ENCODE measurements around the gene ZNF423. TPM values are rescaled to one million over a fixed set of nuclear protein-coding genes. Genes with fewer than 3 reads are reported as not detected.
A peak's percentile ranks its signal among the peaks of the same experiment; 100 is the strongest.

Gene ZNF423
- total and polyA plus RNA-seq, 5 donors, result 5.5 to 22.2 (median 14.4) TPM

DNA sequence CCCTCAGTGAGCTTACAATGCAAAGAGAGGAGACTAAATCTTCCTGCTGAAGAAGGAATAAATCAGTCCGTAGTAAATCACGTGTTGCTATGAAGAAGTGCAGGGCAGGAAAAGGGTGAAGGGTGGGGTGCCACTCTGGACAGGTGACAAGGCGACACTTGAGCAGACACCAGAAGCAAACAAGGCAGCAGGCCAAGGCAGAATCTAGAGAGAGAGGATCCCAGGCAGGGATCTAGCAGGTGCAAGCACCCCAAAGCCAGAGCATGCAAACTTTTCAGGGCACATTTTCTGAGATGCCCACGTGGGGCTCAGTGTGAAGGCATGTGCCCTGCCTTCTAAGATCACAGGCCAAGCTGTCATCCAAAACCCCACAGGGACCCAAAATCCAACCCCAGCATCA is 193.3 kb downstream of the ZNF423 start:
- intact Hi-C loops (cut with DNase I), result no loop called here

DNA sequence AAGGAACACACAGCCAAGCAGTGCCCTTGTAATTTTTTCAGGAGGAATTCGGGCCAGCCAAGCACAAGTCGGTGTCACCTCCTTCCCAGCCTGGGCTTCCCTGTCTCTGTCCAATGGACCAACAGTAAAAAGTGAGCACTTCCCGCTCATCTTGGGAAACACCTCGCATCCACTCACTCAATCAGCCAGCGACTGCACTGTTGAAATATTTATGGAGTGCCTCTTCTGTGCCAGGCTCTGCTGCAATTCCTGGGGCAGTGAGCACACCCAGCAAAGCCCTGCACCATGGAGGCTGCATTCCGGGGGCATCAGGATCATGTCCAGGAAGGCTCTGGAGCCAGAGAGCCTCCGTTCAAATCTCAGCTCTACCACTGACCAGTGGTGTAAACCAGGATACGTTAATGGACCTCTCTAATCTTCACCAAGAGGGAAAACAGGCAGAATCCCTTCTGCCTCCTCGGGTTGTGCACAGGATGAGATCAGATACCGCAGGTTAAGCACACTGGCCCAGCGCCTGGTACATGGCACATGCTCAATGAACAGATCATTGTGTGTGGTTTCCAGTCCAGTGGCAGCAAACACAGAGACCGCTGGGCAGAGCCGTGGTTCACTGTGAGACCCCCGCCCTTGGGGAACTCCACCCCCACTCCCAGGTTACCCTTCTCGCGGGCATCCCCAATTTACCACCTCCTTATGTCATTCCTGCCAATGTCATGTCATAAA is 194.3 kb downstream of the ZNF423 start:
- Histone ChIP-seq H3K4me3 (ENCODE audit: low read length) (no peak overlapping the region), H3K27ac (ENCODE audit: low read length) (no peak overlapping the region), H3K27me3 (ENCODE audit: control insufficient read depth, insufficient read depth) (no peaks in the 10 kb centered on the region), H3K4me1 (ENCODE audit: control insufficient read depth, insufficient read depth, low read length) (no peaks in the 10 kb centered on the region), H3K9me3 (ENCODE audit: control insufficient read depth, low read length) (no peaks in the 10 kb centered on the region)
- WGBS, result 76% methylated on average over 16 of the region's 16 CpGs
- DNase-seq (peak in 1 of 3 donors; percentile 72), ATAC-seq (peak in 1 of 2 donors; percentile 4)
- intact Hi-C loops (cut with DNase I), result no loop called here

More for the DNA sequence above, 193.3 kb downstream of the ZNF423 start:
- 76% methylated on average over 4 of the region's 4 CpGs for WGBS
- Histone ChIP-seq H3K27ac (ENCODE audit: low read length) (no peak overlapping the region), H3K4me3 (ENCODE audit: low read length) (no peak overlapping the region), H3K4me1 (ENCODE audit: control insufficient read depth, insufficient read depth, low read length) (no peaks in the 10 kb centered on the region), H3K27me3 (ENCODE audit: control insufficient read depth, insufficient read depth) (no peaks in the 10 kb centered on the region), H3K9me3 (ENCODE audit: control insufficient read depth, low read length) (no peaks in the 10 kb centered on the region)
- peak in 1 of 3 donors; percentile 27 for DNase-seq
- ATAC-seq, result no peak

DNA sequence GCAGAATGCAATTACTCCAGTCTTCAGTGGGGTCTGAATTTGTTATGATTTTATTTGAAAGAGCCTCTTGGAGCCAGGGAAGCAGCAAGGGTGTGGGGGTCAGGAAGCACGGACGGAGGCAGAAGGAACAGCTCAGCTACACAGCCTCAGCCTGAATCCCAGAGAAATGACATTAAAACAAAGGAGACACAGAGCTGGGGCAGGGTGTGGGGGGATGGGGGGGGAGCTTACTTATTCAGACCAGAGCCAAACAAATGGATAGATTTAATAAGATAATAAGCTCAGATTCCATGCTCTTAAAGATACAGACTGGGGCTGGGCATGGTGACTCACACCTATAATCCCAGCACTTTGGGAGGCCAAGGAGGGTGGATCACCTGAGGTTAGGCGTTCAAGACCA is 195.3 kb downstream of the ZNF423 start:
- intact Hi-C loops (cut with DNase I), result no loop called here
- no peak overlapping the region for H3K27ac ChIP-seq (ENCODE audit: low read length)
- ATAC-seq (no peak), DNase-seq (no peak)
- no peaks in the 10 kb centered on the region for H3K9me3 ChIP-seq (ENCODE audit: control insufficient read depth, low read length)
- H3K27me3 ChIP-seq (ENCODE audit: control insufficient read depth, insufficient read depth), result no peaks in the 10 kb centered on the region
- no peaks in the 10 kb centered on the region for H3K4me1 ChIP-seq (ENCODE audit: control insufficient read depth, insufficient read depth, low read length)
- no peak overlapping the region for H3K4me3 ChIP-seq (ENCODE audit: low read length)
- WGBS, result 80% methylated on average over 3 of the region's 3 CpGs

DNA sequence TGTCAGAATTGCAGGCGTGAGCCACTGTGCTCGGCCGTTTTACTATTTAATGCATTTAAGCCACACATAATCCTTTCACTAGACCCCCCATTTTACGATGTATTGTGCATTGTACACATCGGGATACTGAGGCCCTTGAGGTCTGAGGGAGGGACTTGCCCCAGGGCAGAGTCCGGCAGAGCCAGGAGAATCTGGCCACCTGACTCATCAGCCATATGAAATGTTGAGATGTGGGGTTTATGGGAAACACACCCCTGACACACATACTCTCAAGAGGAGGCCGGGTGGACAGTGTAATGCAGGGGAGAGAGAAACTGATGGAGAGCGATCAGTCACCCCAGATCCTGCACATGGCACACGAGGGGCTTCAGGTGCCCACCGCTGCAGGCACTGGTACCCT is 196.6 kb downstream of the ZNF423 start:
- H3K27ac ChIP-seq (ENCODE audit: low read length), result no peak overlapping the region
- 93% methylated on average over 10 of the region's 10 CpGs for WGBS

DNA sequence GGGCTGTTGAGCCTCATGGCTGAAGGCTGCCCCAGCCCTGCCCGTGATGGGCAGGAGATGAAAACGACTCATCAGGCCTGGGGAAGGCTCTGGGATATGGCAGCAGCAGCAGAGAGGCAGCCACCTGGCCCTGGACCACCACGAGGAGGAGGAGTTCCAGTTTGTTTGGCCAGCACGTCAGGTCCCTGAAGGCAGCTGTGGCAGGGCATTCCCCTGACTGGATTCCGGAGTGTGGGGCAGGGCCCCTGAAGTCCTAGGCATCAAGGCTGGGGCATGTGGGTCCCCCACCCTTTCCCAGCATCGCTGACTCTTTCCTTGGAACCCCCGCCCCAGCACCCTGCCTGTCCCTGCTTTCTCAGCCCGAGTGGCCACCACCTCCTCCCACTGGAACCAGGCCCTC is 197.4 kb downstream of the ZNF423 start:
- Histone ChIP-seq H3K27ac (ENCODE audit: low read length) (no peak overlapping the region), H3K9me3 (ENCODE audit: control insufficient read depth, low read length) (no peaks in the 10 kb centered on the region), H3K4me1 (ENCODE audit: control insufficient read depth, insufficient read depth, low read length) (no peaks in the 10 kb centered on the region), H3K4me3 (ENCODE audit: low read length) (no peak overlapping the region), H3K27me3 (ENCODE audit: control insufficient read depth, insufficient read depth) (no peaks in the 10 kb centered on the region)
- DNase-seq (peak in 1 of 3 donors; percentile 57), ATAC-seq (no peak)
- 61% methylated on average over 8 of the region's 8 CpGs for WGBS
- intact Hi-C loops (cut with DNase I), result no loop called here

More for the DNA sequence above, 196.6 kb downstream of the ZNF423 start:
- no peaks in the 10 kb centered on the region for H3K4me1 ChIP-seq (ENCODE audit: control insufficient read depth, insufficient read depth, low read length)
- ATAC-seq (no peak), DNase-seq (no peak)
- no peak overlapping the region for H3K4me3 ChIP-seq (ENCODE audit: low read length)
- intact Hi-C loops (cut with DNase I), result no loop called here
- no peaks in the 10 kb centered on the region for H3K27me3 ChIP-seq (ENCODE audit: control insufficient read depth, insufficient read depth)
- no peaks in the 10 kb centered on the region for H3K9me3 ChIP-seq (ENCODE audit: control insufficient read depth, low read length)

DNA sequence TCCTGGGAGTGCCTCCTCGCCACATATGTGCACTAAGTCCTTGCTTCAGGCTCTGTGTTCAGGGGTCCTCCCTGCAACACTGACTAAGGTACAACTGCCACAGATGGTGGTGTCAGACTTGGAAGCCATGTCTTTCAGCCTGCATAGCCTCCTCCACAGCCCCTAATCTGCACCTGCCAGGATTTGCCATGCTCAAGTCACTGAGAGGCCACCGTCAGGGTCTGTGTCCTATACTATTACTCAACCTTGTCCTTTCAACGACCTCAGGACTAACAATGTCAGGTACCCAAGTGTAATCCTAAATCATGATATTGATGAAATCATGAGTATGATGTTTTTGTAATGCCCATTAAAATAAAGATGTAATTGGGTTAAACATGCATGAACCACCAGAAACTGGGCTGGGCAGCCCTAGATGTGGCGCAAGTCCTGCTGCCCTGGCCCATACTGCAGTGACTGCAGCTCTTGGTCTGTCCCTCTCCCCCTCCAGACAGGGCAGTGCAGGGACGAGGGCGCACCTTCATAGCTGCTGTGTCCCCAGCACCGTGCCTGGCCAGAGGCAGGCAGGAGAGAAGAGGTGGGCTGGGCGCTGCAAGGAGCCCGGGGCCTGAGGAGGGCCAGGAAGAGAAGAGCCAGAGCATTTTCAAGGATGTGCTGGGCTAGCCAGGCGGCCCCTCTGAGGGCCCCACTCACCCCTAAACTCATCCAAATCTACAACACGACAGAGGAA is 198.0 kb downstream of the ZNF423 start:
- H3K4me1 ChIP-seq (ENCODE audit: control insufficient read depth, insufficient read depth, low read length), result no peaks in the 10 kb centered on the region
- intact Hi-C loops (cut with DNase I), result no loop called here
- 78% methylated on average over 11 of the region's 11 CpGs for WGBS

DNA sequence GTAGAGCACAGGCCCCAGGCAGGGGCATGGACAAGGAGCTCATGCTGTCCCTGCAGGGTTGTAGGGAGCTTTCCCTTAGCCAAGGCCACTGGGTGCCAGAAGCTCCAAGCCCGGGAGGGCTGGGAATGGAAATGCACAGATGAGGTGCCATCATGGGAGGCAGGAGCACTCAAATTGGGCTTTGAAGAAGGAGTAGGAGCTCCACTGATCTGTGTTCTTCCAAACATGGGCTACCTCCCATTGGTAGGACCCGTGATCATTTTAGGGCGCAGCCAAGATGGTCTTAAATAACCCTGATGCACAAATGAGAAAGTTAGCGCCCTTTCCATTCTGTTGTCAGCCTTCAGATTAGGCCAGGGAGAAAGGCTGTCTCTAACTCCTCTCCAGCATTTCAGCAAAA is 201.5 kb downstream of the ZNF423 start:
- Histone ChIP-seq H3K9me3 (ENCODE audit: control insufficient read depth, low read length) (no peaks in the 10 kb centered on the region), H3K27ac (ENCODE audit: low read length) (no peak overlapping the region), H3K4me1 (ENCODE audit: control insufficient read depth, insufficient read depth, low read length) (no peaks in the 10 kb centered on the region), H3K4me3 (ENCODE audit: low read length) (no peak overlapping the region), H3K27me3 (ENCODE audit: control insufficient read depth, insufficient read depth) (no peaks in the 10 kb centered on the region)
- WGBS, result 91% methylated on average over 4 of the region's 4 CpGs
- DNase-seq, result peak in 1 of 3 donors; percentile 42
- no peak for ATAC-seq
- intact Hi-C loops (cut with DNase I), result no loop called here

More for the DNA sequence above, 198.0 kb downstream of the ZNF423 start:
- Histone ChIP-seq H3K27me3 (ENCODE audit: control insufficient read depth, insufficient read depth) (no peaks in the 10 kb centered on the region), H3K27ac (ENCODE audit: low read length) (no peak overlapping the region), H3K9me3 (ENCODE audit: control insufficient read depth, low read length) (no peaks in the 10 kb centered on the region), H3K4me3 (ENCODE audit: low read length) (no peak overlapping the region)
- DNase-seq (no peak), ATAC-seq (no peak)

DNA sequence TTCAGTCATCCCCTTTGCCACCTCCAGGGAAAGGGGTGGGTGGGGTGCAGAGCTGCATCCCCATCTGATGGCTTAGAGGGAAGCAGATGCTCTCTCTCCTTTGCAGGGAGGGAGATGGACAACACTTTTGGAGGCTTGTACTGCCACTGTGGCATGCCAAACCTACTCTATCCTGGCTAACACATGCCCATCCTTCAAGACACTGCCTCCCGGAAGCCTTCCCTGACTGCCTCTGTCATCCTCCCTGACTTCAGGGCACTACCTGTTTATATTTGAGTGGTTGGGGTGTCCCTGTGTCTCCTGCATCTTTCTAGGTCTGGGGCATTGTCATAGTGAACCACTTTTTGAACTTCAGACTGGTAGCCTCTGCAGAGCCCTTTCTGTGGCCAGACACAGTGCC is 202.3 kb downstream of the ZNF423 start:
- intact Hi-C loops (cut with DNase I), result no loop called here
- DNase-seq (peak in 1 of 3 donors; percentile 10), ATAC-seq (no peak)
- no peaks in the 10 kb centered on the region for H3K27me3 ChIP-seq (ENCODE audit: control insufficient read depth, insufficient read depth)
- H3K4me3 ChIP-seq (ENCODE audit: low read length), result no peak overlapping the region
- 91% methylated on average over 1 of the region's 1 CpG for WGBS
- no peak overlapping the region for H3K27ac ChIP-seq (ENCODE audit: low read length)
- no peaks in the 10 kb centered on the region for H3K9me3 ChIP-seq (ENCODE audit: control insufficient read depth, low read length)
- no peaks in the 10 kb centered on the region for H3K4me1 ChIP-seq (ENCODE audit: control insufficient read depth, insufficient read depth, low read length)

DNA sequence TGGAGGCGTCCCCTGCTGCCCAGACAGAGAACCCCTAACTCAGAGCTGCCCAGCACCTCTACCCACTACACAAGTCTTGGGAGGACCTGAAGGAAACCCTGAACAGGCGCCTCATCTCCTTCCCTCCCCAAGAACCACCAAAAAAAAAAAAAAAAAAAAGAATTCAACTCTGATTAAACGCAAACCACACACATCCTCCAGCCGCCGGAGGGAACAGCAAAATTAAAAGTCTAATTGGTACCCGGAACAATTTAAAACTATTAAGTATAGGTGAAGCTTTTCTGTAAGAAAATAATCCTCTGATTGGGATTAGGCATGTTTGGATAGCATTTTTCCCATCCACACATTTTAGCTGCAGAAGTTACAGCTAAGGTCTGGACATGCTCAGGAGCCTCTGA is 202.7 kb downstream of the ZNF423 start:
- Histone ChIP-seq H3K27me3 (ENCODE audit: control insufficient read depth, insufficient read depth) (no peaks in the 10 kb centered on the region), H3K27ac (ENCODE audit: low read length) (no peak overlapping the region), H3K4me1 (ENCODE audit: control insufficient read depth, insufficient read depth, low read length) (no peaks in the 10 kb centered on the region), H3K4me3 (ENCODE audit: low read length) (no peak overlapping the region), H3K9me3 (ENCODE audit: control insufficient read depth, low read length) (no peaks in the 10 kb centered on the region)
- no peak for ATAC-seq
- intact Hi-C loops (cut with DNase I), result no loop called here
- no peak for DNase-seq
- WGBS, result 49% methylated on average over 6 of the region's 6 CpGs

DNA sequence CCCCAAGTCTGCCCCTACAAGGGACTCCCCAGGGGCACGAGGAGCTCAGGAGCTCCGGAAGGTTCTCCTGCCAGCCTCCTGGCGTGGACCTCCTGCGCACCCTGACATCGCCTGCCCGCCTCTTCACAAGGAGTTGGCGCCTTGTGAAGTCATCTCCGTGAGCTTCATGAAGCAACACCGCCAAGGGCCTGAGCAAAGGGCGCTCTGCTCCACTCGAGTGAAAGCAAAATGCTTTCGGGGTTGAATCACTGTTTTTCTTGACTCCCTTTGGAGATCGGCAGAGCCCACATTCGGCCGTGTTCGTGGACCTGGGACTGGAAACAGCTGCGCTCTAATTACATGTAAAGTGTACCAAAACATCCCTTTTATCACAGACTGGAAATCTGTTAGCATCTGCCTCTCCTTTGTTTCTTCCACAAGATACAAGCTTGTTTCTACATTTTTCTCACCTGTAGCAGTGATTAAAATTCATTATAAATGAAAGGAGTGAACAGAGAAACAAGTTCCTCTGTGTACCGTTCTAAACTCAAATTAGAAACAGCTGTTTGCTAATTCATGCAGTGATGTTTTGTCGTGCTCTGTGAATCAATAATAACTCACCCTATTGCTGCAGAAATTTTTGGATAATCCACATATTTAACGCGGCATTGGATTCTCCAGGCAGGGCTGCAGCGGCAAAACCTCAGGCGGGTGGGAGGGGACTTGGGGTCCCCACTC is 203.3 kb downstream of the ZNF423 start:
- DNase-seq (peak; percentile 77 to 87 (median 81)), ATAC-seq (peak; percentile 71 to 75)
- intact Hi-C loops (cut with DNase I), result no loop called here
- no peak overlapping the region for H3K4me3 ChIP-seq (ENCODE audit: low read length)
- no peaks in the 10 kb centered on the region for H3K27me3 ChIP-seq (ENCODE audit: control insufficient read depth, insufficient read depth)
- H3K27ac ChIP-seq (ENCODE audit: low read length), result no peak overlapping the region
- no peaks in the 10 kb centered on the region for H3K4me1 ChIP-seq (ENCODE audit: control insufficient read depth, insufficient read depth, low read length)
- no peaks in the 10 kb centered on the region for H3K9me3 ChIP-seq (ENCODE audit: control insufficient read depth, low read length)
- WGBS, result 56% methylated on average over 23 of the region's 23 CpGs

DNA sequence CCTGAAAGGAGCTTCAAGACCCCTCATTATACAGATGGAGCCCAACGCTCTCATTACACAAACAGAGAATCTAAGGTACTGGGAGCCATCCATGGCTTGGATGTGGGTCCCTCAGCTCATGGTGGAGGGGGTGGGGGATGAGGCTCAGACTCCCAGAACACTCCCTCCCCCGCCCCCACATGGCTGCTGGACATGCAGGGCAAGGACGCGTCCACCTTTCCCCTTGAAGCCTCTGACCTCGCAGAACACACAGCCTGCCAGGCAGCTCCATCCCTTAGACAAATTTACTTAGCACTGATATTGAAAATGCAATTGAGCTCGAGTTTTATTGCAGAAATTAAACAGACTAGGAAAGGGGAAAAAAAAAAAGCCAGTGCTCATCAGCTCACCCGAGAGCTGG is 203.9 kb downstream of the ZNF423 start:
- no peak for ATAC-seq
- H3K27me3 ChIP-seq (ENCODE audit: control insufficient read depth, insufficient read depth), result no peaks in the 10 kb centered on the region
- peak in 1 of 3 donors; percentile 63 for DNase-seq
- H3K4me3 ChIP-seq (ENCODE audit: low read length), result no peak overlapping the region
- H3K4me1 ChIP-seq (ENCODE audit: control insufficient read depth, insufficient read depth, low read length), result no peaks in the 10 kb centered on the region
- no peaks in the 10 kb centered on the region for H3K9me3 ChIP-seq (ENCODE audit: control insufficient read depth, low read length)
- intact Hi-C loops (cut with DNase I), result no loop called here
- 65% methylated on average over 7 of the region's 7 CpGs for WGBS
- H3K27ac ChIP-seq (ENCODE audit: low read length), result no peak overlapping the region

Measured in right cardiac atrium (tissue), 5 donors.